IMR-90 (cell line): Measurements from ENCODE around the gene CEP95. TPM values are rescaled to one million over a fixed set of nuclear protein-coding genes. Genes with fewer than 3 reads are reported as not detected.
A peak's percentile ranks its signal among the peaks of the same experiment; 100 is the strongest.

Source experiments
- ATAC-seq: fragments of 200-7000 bp; cut with Tn5 transposase; 2 replicates; pipeline ENCODE4 v1.9.1; 2020; ENCODE audit warnings: low read depth, mild to moderate bottlenecking, moderate library complexity
- BruUV-seq: library from RNA; stranded (reverse); fragments of 400-500 nt; replicated peaks from 2 replicates; lab custom pipeline; 2021; lab: Mats Ljungman, UMichigan
- CTCF ChIA-PET: fragments of 300-600 bp; formaldehyde crosslinking; extraction: SDS; loops from one replicate; lab custom pipeline; 2021; ENCODE audit warnings: antibody characterized with exemption; lab: Yijun Ruan, JAX
- POLR2A ChIA-PET: fragments of 300-600 bp; sonication (Branson Sonifier 250); formaldehyde crosslinking; loops from one replicate; lab custom pipeline; 2022; ENCODE audit warnings: antibody characterized with exemption; ENCODE audit not compliant: unreplicated experiment; lab: Charles Lee
- DNase-seq: peaks from one replicate; pipeline ENCODE4 v3.0.0; 2013
- H2AFZ ChIP-seq: replicated peaks from 2 replicates; pipeline ENCODE3; 2013; ENCODE audit warnings: low read length, mild to moderate bottlenecking; ENCODE audit not compliant: poor library complexity
- H2AK5ac ChIP-seq: 2 replicates; pipeline ENCODE4 v1.6.1; 2013; ENCODE audit warnings: low read depth, low read length, inconsistent platforms
- H2AK9ac ChIP-seq: replicated peaks from 2 replicates; pipeline ENCODE3; 2013; ENCODE audit warnings: mild to moderate bottlenecking, low read depth, low read length, moderate library complexity; ENCODE audit not compliant: poor library complexity
- H2BK120ac ChIP-seq: 2 replicates; pipeline ENCODE4 v1.6.1; 2013; ENCODE audit warnings: low read depth, low read length, inconsistent platforms
- H2BK15ac ChIP-seq: 3 replicates; pipeline ENCODE4 v1.6.1; 2013; ENCODE audit warnings: low read depth, low read length, inconsistent platforms
- H2BK20ac ChIP-seq: 2 replicates; pipeline ENCODE4 v1.6.1; 2013; ENCODE audit warnings: low read depth, mild to moderate bottlenecking, inconsistent platforms, low read length, moderate library complexity
- H2BK5ac ChIP-seq: 2 replicates; pipeline ENCODE4 v1.6.1; 2013; ENCODE audit warnings: mild to moderate bottlenecking, low read depth, low read length, inconsistent platforms; ENCODE audit not compliant: poor library complexity, severe bottlenecking
- H3K14ac ChIP-seq: replicated peaks from 2 replicates; pipeline ENCODE4 v1.6.1; 2013; ENCODE audit warnings: low read depth, low read length, inconsistent platforms
- H3K18ac ChIP-seq: 2 replicates; pipeline ENCODE4 v1.6.1; 2013; ENCODE audit warnings: low read depth, low read length, control low read depth
- H3K23ac ChIP-seq: 2 replicates; pipeline ENCODE4 v1.6.1; 2013; ENCODE audit warnings: low read depth, low read length, inconsistent platforms
- H3K27ac ChIP-seq: 2 replicates; pipeline ENCODE4 v1.5.1; 2013; ENCODE audit warnings: mild to moderate bottlenecking, control low read depth, low read length; ENCODE audit not compliant: insufficient read depth
- H3K27me3 ChIP-seq: 2 replicates; pipeline ENCODE4 v1.6.1; 2013; ENCODE audit warnings: low read length; ENCODE audit not compliant: control insufficient read depth, insufficient read depth
- H3K36me3 ChIP-seq: 2 replicates; pipeline ENCODE4 v1.6.1; 2013; ENCODE audit warnings: low read length, mixed read lengths; ENCODE audit not compliant: control insufficient read depth, insufficient read depth
- H3K4ac ChIP-seq: 2 replicates; pipeline ENCODE4 v1.6.1; 2013; ENCODE audit warnings: low read depth, low read length, inconsistent platforms
- H3K4me1 ChIP-seq: 2 replicates; pipeline ENCODE4 v1.6.1; 2013; ENCODE audit warnings: low read length, mixed read lengths; ENCODE audit not compliant: control insufficient read depth, insufficient read depth
- H3K4me2 ChIP-seq: 2 replicates; pipeline ENCODE4 v1.6.1; 2013; ENCODE audit warnings: low read depth, mild to moderate bottlenecking, control low read depth, low read length, moderate library complexity
- H3K4me3 ChIP-seq: 2 replicates; pipeline ENCODE4 v1.5.1; 2013; ENCODE audit warnings: low read depth, mild to moderate bottlenecking, control low read depth, low read length, moderate library complexity; ENCODE audit not compliant: insufficient read depth
- H3K56ac ChIP-seq: 2 replicates; pipeline ENCODE4 v1.6.1; 2013; ENCODE audit warnings: low read length, inconsistent platforms; ENCODE audit not compliant: insufficient read depth; ENCODE audit errors: extremely low read depth
- H3K79me1 ChIP-seq, 2 experiments: 2 replicates each; pipeline ENCODE4 v1.6.1; 2013; ENCODE audit warnings: low read length in 2 of 2, inconsistent platforms in 1 of 2, low read depth in 1 of 2
- H3K9ac ChIP-seq: 2 replicates; pipeline ENCODE4 v1.6.1; 2013; ENCODE audit warnings: low read depth, low read length, control low read depth
- H3K9me1 ChIP-seq: 2 replicates; pipeline ENCODE4 v1.6.1; 2013; ENCODE audit warnings: low read length, inconsistent platforms; ENCODE audit not compliant: insufficient read depth
- H3K9me3 ChIP-seq: 2 replicates; pipeline ENCODE4 v1.6.1; 2013; ENCODE audit warnings: low read length; ENCODE audit not compliant: control insufficient read depth, insufficient read depth
- H4K20me1 ChIP-seq: 2 replicates; pipeline ENCODE4 v1.6.1; 2013; ENCODE audit warnings: low read length, inconsistent platforms; ENCODE audit not compliant: insufficient read depth
- H4K5ac ChIP-seq: 2 replicates; pipeline ENCODE4 v1.6.1; 2013; ENCODE audit warnings: mild to moderate bottlenecking, low read depth, low read length, control low read depth
- H4K8ac ChIP-seq, 2 experiments: 2 replicates each; pipeline ENCODE4 v1.6.1; 2013; ENCODE audit warnings: low read depth in 2 of 2, low read length in 2 of 2, control low read depth in 1 of 2, inconsistent platforms in 1 of 2
- H4K91ac ChIP-seq: 2 replicates; pipeline ENCODE4 v1.6.1; 2013; ENCODE audit warnings: low read depth, low read length, inconsistent platforms; ENCODE audit not compliant: insufficient read depth
- CEBPB ChIP-seq: IDR thresholded peaks from 2 replicates; pipeline ENCODE4 v1.6.1; 2012; ENCODE audit warnings: low read depth, low read length, improper control_type of control experiment
- MAFK ChIP-seq: IDR thresholded peaks from 2 replicates; pipeline ENCODE4 v1.6.1; 2012; ENCODE audit warnings: low read depth, low read length, improper control_type of control experiment
- WGBS, 2 experiments: methylation state at CpG; one replicate each; pipeline versions ENCODE4 v1.1.5 to v1.1.7; 2013; ENCODE audit warnings: missing lambda C conversion rate in 2 of 2; ENCODE audit not compliant: insufficient read length in 1 of 2; ENCODE audit errors: extremely low coverage in 2 of 2; 5-methylcytosine and 5-hydroxymethylcytosine counted together
- dilution Hi-C: fragments of 300-500 bp; cut with HindIII; formaldehyde crosslinking; loops from one replicate; pipeline ENCODE4 v1.14.3; 2018; ENCODE audit warnings: low sequenced_read_pairs; ENCODE audit not compliant: unreplicated experiment
- in situ Hi-C: fragments of 300-500 bp; cut with MboI; formaldehyde crosslinking; loops from 3 replicates; pipeline ENCODE4 v1.14.3; 2019; ENCODE audit warnings: low sequenced_read_pairs, inconsistent platforms, mixed read lengths
- intact Hi-C: fragments of 100-400 bp; cut with micrococcal nuclease; formaldehyde crosslinking; loops from 2 replicates; pipeline ENCODE4 v1.10.0; 2022
- polyA plus RNA-seq, 3 experiments: library from polyadenylated mRNA; depleted of rRNA; stranded (reverse); fragments of >200 nt; gene quantifications; 2 replicates each; pipeline ENCODE4 v1.2.3, GENCODE V29; 2012; ENCODE audit warnings: low replicate concordance in 1 of 3
- total RNA-seq: library from RNA; depleted of rRNA; stranded (reverse); fragments of >200 nt; gene quantifications from 2 replicates; pipeline ENCODE4 v1.2.3, GENCODE V29; 2012

CEP95 gene
- total and polyA plus RNA-seq, 2 of the 4 experiments (the other 2 are of a cell fraction): 6.1 to 13.6 TPM

GRCh38 chr17:64471440-64471839 lies 35.3 kb upstream of the CEP95 start:
- H2BK20ac ChIP-seq: no peak overlapping the region
- whole genome bisulfite sequencing, 2 experiments: no CpG with 5 or more reads among the region's 3 CpGs
- H3K14ac ChIP-seq: no peak overlapping the region
- H2AK5ac ChIP-seq: no peak overlapping the region
- H3K23ac ChIP-seq: no peak overlapping the region
- no peak overlapping the region for H4K8ac ChIP-seq
- H2BK5ac ChIP-seq: no peak overlapping the region
- no peak overlapping the region for H2AK9ac ChIP-seq
- no peak for DNase-seq
- CTCF ChIA-PET: no interaction called here
- no peak overlapping the region for H4K91ac ChIP-seq
- no peak overlapping the region for H3K4me2 ChIP-seq
- H4K20me1 ChIP-seq: no peaks in the 10 kb centered on the region
- no peak overlapping the region for H3K4ac ChIP-seq
- in situ Hi-C loops (no loop called here), dilution Hi-C loops (no loop called here), intact Hi-C loops (no loop called here)
- no peak overlapping the region for H3K18ac ChIP-seq
- no peak overlapping the region for H2BK120ac ChIP-seq
- BruUV-seq: no TSS peak
- no peak overlapping the region for H2AFZ ChIP-seq
- H3K9me3 ChIP-seq: no peaks in the 10 kb centered on the region
- H3K27me3 ChIP-seq: peaks cover 8% of the 10 kb centered on the region
- no peak overlapping the region for H3K27ac ChIP-seq
- H3K56ac ChIP-seq: no peak overlapping the region
- no peak for TF ChIP-seq MAFK
- peak; percentile 44; the same call in 1 of the 2 replicates for TF ChIP-seq CEBPB
- H3K9ac ChIP-seq: no peak overlapping the region
- H3K79me1 ChIP-seq: no peaks in the 10 kb centered on the region
- POLR2A ChIA-PET: no interaction called here
- H3K36me3 ChIP-seq: no peaks in the 10 kb centered on the region
- H3K9me1 ChIP-seq: no peaks in the 10 kb centered on the region
- H4K5ac ChIP-seq: no peak overlapping the region
- no peak overlapping the region for H2BK15ac ChIP-seq
- H3K4me1 ChIP-seq: no peaks in the 10 kb centered on the region
- no peak for ATAC-seq
- H3K4me3 ChIP-seq: no peak overlapping the region
